Activated naive CD8-positive, alpha-beta T cell treated with anti-CD3 and anti-CD28 coated beads, Interleukin-2, amount 10 ng/mL, durations not matched to agents 7 days and 5 days (primary cell): Measurements from ENCODE around the gene ANKRD35. TPM values are rescaled to one million over a fixed set of nuclear protein-coding genes. Genes with fewer than 3 reads are reported as not detected.
A peak's percentile ranks its signal among the peaks of the same experiment; 100 is the strongest.
"Not testable (repeated sequence)": the region's sequence is repeated elsewhere in the genome, so short reads cannot be mapped to it uniquely, and the experiment has no call there.

Experiments used
- ATAC-seq: fragments of 150-1000 bp; cut with Tn5 transposase; one replicate; pipeline ENCODE4 v1.10.0; 2021; ENCODE audit warnings: low read depth, moderate library complexity
- POLR2A ChIA-PET: fragments of 350-600 bp; sonication (Branson Sonifier 250); formaldehyde crosslinking; loops from one replicate; lab custom pipeline; 2021; ENCODE audit warnings: antibody characterized with exemption; lab: Charles Lee
- DNase-seq: peaks from one replicate; pipeline ENCODE4 v3.0.0; 2021
- H3K27ac Mint-ChIP-seq: one replicate; pipeline ENCODE4 v1.8.0; 2022; ENCODE audit warnings: mild to moderate bottlenecking, mixed read lengths
- H3K27me3 Mint-ChIP-seq: one replicate; pipeline ENCODE4 v1.8.0; 2022; ENCODE audit warnings: mild to moderate bottlenecking, moderate library complexity, mixed read lengths
- H3K36me3 Mint-ChIP-seq: one replicate; pipeline ENCODE4 v1.8.0; 2021; ENCODE audit warnings: mild to moderate bottlenecking, mixed read lengths
- H3K4me1 Mint-ChIP-seq: one replicate; pipeline ENCODE4 v1.8.0; 2021; ENCODE audit warnings: mixed read lengths
- H3K4me3 Mint-ChIP-seq: one replicate; pipeline ENCODE4 v1.8.0; 2022; ENCODE audit warnings: mild to moderate bottlenecking, moderate library complexity, mixed read lengths
- H3K9me3 Mint-ChIP-seq: one replicate; pipeline ENCODE4 v1.8.0; 2021; ENCODE audit warnings: mixed read lengths
- total RNA-seq, 2 experiments: library from RNA; stranded (reverse); gene quantifications; one replicate each; pipeline ENCODE4 v1.2.3, GENCODE V29; 2021

The ANKRD35 gene, protein sequence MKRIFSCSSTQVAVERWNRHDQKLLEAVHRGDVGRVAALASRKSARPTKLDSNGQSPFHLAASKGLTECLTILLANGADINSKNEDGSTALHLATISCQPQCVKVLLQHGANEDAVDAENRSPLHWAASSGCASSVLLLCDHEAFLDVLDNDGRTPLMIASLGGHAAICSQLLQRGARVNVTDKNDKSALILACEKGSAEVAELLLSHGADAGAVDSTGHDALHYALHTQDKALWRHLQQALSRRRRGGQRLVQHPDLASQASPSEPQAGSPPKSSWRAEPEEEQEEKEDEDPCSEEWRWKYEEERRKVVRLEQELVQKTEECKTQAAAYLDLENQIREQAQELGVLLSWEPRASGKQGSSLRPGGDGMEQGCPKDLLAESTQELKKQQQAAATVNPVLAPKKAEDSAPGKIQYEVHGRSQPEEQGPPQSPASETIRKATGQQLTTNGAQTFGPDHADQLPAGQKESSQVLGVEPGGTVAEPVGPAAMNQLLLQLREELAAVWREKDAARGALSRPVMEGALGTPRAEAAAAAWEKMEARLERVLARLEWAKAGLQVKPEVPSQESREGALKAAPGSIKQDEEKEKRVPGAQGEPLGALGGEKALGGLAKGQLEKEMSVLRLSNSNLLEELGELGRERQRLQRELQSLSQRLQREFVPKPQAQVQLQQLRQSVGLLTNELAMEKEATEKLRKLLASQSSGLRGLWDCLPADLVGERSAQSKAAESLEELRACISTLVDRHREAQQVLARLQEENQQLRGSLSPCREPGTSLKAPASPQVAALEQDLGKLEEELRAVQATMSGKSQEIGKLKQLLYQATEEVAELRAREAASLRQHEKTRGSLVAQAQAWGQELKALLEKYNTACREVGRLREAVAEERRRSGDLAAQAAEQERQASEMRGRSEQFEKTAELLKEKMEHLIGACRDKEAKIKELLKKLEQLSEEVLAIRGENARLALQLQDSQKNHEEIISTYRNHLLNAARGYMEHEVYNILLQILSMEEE
- under 1 TPM; 0.40 to 0.69 TPM for total RNA-seq

- peaks cover 26% of the 10 kb centered on the region for H3K27me3 Mint-ChIP-seq
- ATAC-seq (peak; percentile 100), DNase-seq (peak; percentile 91)
- peak within 1 kb of the TSS; percentile 83 for H3K4me3 Mint-ChIP-seq
- H3K27ac Mint-ChIP-seq: no peak within 1 kb of the TSS
- POLR2A ChIA-PET: interaction anchor here (0.6 to 2.4 kb wide), 4 partner anchors 14 to 41 kb away, joined by 3 to 12 read pairs (median 4); partner anchors contain the start of genes NUDT17, PIAS3 and RBM8A
- H3K9me3 Mint-ChIP-seq: no peaks in the 10 kb centered on the region
- no peaks in the 10 kb centered on the region for H3K36me3 Mint-ChIP-seq
- H3K4me1 Mint-ChIP-seq: peaks cover 13% of the 10 kb centered on the region
These were observed at the start of gene ANKRD35 for GRCh38 chr1:145885738-145886287. Gene ANKRD35, minus strand, starts transcription at chr1:145885866. Its CDS starts 108 bp downstream, at chr1:145885758.

DNA sequence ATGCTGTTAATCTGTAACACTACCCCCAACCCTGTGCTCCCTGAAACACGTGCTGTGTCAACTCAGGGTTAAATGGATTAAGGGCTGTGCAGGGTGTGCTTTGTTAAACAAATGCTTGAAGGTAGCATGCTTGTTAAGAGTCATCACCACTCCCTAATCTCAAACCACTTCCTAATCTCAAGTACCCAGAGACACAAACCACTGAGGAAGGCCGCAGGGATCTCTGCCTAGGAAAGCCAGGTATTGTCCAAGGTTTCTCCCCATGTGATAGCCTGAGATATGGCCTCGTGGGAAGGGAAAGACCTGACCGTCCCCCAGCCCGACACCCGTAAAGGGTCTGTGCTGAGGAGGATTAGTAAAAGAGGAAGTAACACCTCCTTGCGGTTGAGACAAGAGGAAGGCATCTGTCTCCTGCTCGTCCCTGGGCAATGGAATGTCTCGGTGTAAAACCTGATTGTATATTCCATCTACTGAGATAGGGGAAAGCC, 46.9 kb upstream of the ANKRD35 start:
- peak; percentile 38 for DNase-seq
- ATAC-seq, H3K9me3 Mint-ChIP-seq, H3K27me3 Mint-ChIP-seq: not testable (repeated sequence)
- H3K4me1 Mint-ChIP-seq: peaks cover 15% of the 10 kb centered on the region
- peaks cover 18% of the 10 kb centered on the region for H3K36me3 Mint-ChIP-seq
- POLR2A ChIA-PET: interaction anchor here (1.8 to 2.8 kb wide), 3 partner anchors 14 to 74 kb away, joined by 6 to 15 read pairs (median 10); partner anchors contain the start of genes LIX1L, PEX11B and PIAS3
- H3K27ac Mint-ChIP-seq: peak overlapping the region; percentile 85
- H3K4me3 Mint-ChIP-seq: peak overlapping the region; percentile 57

GRCh38 chr1:145927916-145928643, 42.4 kb upstream of the ANKRD35 start:
- ATAC-seq (no peak), DNase-seq (no peak)
- Mint-ChIP-seq H3K36me3 (peaks cover 11% of the 10 kb centered on the region), H3K27ac (peak overlapping the region; percentile 93), H3K9me3 (no peaks in the 10 kb centered on the region), H3K27me3 (no peaks in the 10 kb centered on the region), H3K4me3 (no peak overlapping the region), H3K4me1 (peaks cover 24% of the 10 kb centered on the region)
- POLR2A ChIA-PET: interaction anchor here (0.6 to 3.5 kb wide), 23 partner anchors 8 to 111 kb away, joined by 3 to 76 read pairs (median 5); partner anchors contain the start of genes ANKRD34A, LIX1L, NUDT17 and PEX11B

DNA sequence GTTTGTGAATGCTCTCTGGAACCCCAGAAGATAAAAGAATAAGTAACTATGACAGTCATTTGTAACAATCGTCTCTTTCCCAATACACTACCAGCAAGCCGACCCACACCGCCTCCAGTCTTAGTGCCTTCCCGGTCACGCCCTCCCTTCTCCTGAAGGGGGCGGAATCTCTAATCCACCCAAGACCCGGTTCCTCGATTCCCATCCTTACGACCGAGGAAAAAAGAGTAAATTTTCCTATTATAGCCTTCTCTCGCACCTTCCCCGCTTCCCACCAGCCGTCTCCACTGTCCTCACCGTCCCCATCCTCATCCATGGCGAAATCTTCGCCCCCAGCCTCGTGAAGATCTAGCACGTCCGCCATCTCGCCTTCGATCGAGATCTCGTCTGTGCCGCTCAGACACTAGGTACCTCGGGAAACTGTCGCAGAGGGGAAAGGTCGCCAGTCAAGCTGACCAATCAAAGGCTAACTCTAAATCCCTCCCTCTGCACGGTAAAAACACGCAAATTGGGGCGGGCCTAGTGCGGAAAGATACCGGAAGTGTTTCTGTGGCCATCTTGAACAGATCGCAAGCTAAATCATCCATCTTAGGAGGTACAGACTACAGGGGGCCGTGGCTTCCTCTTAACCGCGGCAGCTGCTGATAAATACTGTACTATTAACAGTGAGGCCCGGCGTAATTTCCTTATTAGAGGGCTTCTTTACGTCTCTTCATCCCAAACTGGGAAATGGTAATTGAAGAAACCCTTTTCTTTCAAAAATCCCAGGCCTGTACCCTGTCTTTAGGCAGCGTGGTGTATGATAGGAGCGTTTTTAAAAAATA, 41.6 kb upstream of the ANKRD35 start, which contains the start of gene RBM8A:
Gene RBM8A, minus strand, starts transcription at position 422 of the 824 bp plus-strand sequence. Its CDS starts 58 bp downstream, at position 364.
- H3K9me3 Mint-ChIP-seq: no peaks in the 10 kb centered on the region
- peaks cover 17% of the 10 kb centered on the region for H3K4me1 Mint-ChIP-seq
- no peak within 1 kb of the TSS for H3K4me3 Mint-ChIP-seq
- ATAC-seq: peak; percentile 96
- peaks cover 11% of the 10 kb centered on the region for H3K36me3 Mint-ChIP-seq
- POLR2A ChIA-PET: interaction anchor here (0.6 to 3.5 kb wide), 26 partner anchors 9 to 462 kb away, joined by 3 to 76 read pairs (median 5); partner anchors contain the start of genes ANKRD34A, ANKRD35, LIX1L and NUDT17
- peak within 1 kb of the TSS; percentile 93 for H3K27ac Mint-ChIP-seq
- DNase-seq: peak; percentile 83
- no peaks in the 10 kb centered on the region for H3K27me3 Mint-ChIP-seq

DNA sequence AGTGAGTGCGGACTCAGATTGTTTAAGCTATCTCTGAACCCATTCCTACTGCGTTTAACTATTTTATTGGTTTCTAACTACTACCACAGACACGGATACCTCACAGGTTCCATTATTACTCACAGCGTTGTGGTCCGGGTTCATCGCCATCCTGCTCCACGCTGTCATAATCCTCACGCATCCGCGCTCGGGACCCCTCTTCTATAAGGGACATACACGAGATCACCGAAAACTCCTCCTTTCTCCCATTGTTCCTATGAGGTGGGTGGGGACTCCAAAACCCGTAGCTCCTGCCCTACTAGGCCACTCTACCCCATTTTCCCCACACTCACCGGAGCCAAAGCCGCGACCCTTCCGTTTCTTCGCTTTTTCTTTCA, 41.0 kb upstream of the ANKRD35 start:
- H3K4me1 Mint-ChIP-seq: peaks cover 15% of the 10 kb centered on the region
- no peak overlapping the region for H3K4me3 Mint-ChIP-seq
- ATAC-seq (peak; percentile 10), DNase-seq (no peak)
- no peaks in the 10 kb centered on the region for H3K9me3 Mint-ChIP-seq
- POLR2A ChIA-PET: interaction anchor here (1.0 to 3.5 kb wide), 18 partner anchors 8 to 111 kb away, joined by 3 to 76 read pairs (median 10); partner anchors contain the start of genes ANKRD34A, LIX1L, NUDT17 and PEX11B
- no peaks in the 10 kb centered on the region for H3K27me3 Mint-ChIP-seq
- H3K27ac Mint-ChIP-seq: no peak overlapping the region
- peaks cover 11% of the 10 kb centered on the region for H3K36me3 Mint-ChIP-seq

DNA sequence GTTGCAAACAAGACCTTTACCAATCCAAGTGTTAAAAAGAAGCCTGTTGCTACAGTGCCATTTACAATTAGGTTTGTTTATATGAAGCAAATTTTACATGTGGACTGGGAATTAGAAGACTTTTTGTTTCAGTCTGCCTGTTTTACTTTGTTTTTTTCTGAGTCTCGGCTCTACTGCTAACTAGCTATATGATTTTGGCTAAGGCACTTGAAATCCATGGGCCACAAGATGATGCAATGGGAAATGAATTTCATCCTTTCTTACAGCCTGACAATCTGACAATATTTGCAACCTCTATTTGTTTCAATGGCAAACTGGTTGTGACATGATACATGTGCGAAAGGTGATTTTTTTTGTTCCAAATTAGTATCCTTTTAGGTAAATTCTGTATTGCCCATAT, 36.6 kb upstream of the ANKRD35 start:
- H3K9me3 Mint-ChIP-seq: no peaks in the 10 kb centered on the region
- no peak overlapping the region for H3K27ac Mint-ChIP-seq
- H3K4me1 Mint-ChIP-seq: peaks cover 31% of the 10 kb centered on the region
- H3K36me3 Mint-ChIP-seq: peaks cover 13% of the 10 kb centered on the region
- no peak overlapping the region for H3K4me3 Mint-ChIP-seq
- ATAC-seq: no peak
- no peak for DNase-seq
- H3K27me3 Mint-ChIP-seq: no peaks in the 10 kb centered on the region
- POLR2A ChIA-PET: no interaction called here

DNA sequence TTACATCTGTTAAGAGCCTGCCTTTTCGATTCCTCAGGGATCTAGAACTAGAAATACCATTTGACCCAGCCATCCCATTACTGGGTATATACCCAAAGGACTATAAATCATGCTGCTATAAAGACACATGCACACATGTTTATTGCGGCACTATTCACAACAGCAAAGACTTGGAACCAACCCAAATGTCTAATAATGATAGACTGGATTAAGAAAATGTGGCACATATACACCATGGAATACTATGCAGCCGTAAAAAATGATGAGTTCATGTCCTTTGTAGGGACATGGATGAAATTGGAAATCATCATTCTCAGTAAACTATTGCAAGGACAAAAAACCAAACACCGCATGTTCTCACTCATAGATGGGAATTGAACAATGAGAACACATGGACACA, 34.6 kb upstream of the ANKRD35 start:
- Mint-ChIP-seq H3K36me3 (peaks cover 13% of the 10 kb centered on the region), H3K4me3 (peak overlapping the region; percentile 96), H3K4me1 (peaks cover 24% of the 10 kb centered on the region), H3K27ac (peak overlapping the region; percentile 78)
- H3K9me3 Mint-ChIP-seq, H3K27me3 Mint-ChIP-seq, ATAC-seq, DNase-seq: not testable (repeated sequence)
- POLR2A ChIA-PET: interaction anchor here (2.3 kb wide), 1 partner anchor 38 kb away, joined by 11 read pairs; the partner anchor contains the start of gene LIX1L

DNA sequence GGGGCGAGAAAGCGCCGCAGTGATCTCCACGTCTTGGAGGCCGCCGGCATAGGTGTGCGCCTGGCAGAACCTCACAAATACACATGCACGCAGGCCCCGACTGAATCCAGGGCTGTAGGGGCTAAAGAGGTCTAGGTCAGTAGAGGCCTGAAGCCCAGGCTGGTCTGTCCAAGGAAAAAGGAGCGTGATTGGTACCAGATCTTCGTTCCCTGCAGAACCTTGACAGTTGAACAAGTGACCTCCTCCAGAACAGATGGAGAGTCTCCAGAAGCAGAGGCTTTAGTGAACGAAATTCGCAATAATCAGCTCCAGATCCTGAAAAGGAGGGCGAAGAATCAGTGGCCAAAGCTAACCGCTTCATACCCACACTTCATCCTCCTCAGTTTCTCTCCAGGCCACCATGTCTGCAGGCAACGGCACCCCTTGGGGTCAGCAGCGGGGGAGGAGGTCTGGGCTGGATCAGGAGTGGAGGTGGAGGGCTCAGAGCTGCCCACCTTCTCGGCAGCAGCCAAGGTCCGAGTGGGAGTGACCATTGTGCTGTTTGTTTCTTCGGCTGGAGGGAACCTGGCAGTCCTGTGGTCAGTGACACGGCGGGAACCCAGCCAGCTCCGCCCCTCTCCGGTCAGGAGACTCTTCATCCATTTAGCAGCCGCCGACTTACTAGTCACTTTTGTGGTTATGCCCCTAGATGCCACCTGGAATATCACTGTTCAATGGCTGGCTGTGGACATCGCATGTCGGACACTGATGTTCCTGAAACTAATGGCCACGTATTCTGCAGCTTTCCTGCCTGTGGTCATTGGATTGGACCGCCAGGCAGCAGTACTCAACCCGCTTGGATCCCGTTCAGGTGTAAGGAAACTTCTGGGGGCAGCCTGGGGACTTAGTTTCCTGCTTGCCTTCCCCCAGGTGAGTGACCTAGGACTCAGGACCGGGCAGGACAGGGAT, 33.6 kb upstream of the ANKRD35 start:
- Mint-ChIP-seq H3K27ac (peak overlapping the region; percentile 98), H3K27me3 (no peaks in the 10 kb centered on the region), H3K4me3 (peak overlapping the region; percentile 96), H3K9me3 (no peaks in the 10 kb centered on the region), H3K36me3 (peaks cover 16% of the 10 kb centered on the region), H3K4me1 (peaks cover 29% of the 10 kb centered on the region)
- ATAC-seq (peak; percentile 88), DNase-seq (peak; percentile 52)
- POLR2A ChIA-PET: interaction anchor here (0.6 to 3.1 kb wide), 19 partner anchors 8 to 132 kb away, joined by 3 to 42 read pairs (median 5); partner anchors contain the start of genes ANKRD34A, LIX1L, NUDT17 and PIAS3

- no peaks in the 10 kb centered on the region for H3K9me3 Mint-ChIP-seq
- peak within 1 kb of the TSS; percentile 98 for H3K27ac Mint-ChIP-seq
- no peaks in the 10 kb centered on the region for H3K27me3 Mint-ChIP-seq
- peak within 1 kb of the TSS; percentile 96 for H3K4me3 Mint-ChIP-seq
- H3K4me1 Mint-ChIP-seq: peaks cover 34% of the 10 kb centered on the region
- peak; percentile 93 for DNase-seq
- peak; percentile 88 for ATAC-seq
- POLR2A ChIA-PET: interaction anchor here (0.6 to 3.1 kb wide), 20 partner anchors 9 to 133 kb away, joined by 3 to 42 read pairs (median 6); partner anchors contain the start of genes ANKRD34A, LIX1L, NUDT17 and PIAS3
- H3K36me3 Mint-ChIP-seq: peaks cover 20% of the 10 kb centered on the region
These were observed 32.7 kb upstream of the ANKRD35 start, which contains the start of gene PEX11B for GRCh38 chr1:145918144-145918991. Gene PEX11B, minus strand, starts transcription at chr1:145918717. Its CDS starts 29 bp downstream, at chr1:145918688.
